ENCODE results near the gene EFCAB9.
"Not testable (repeated sequence)": the region's sequence is repeated elsewhere in the genome, so short reads cannot be mapped to it uniquely, and the experiment has no call there.

The EFCAB9 gene

GRCh38 chr5:172194985-172195774 is 1.2 kb downstream of the EFCAB9 start:
- no peak for TF ChIP-seq CTCF (IDR thresholded peaks at IDR 0.05; ENCODE audit: low read depth, low read length)
- no peak overlapping the region for H3K4me3 ChIP-seq (replicated peaks in 1 of 2; ENCODE audit: low read depth in 2 of 2, low read length in 2 of 2)
- DNase-seq (ENCODE audit: low read depth in 2 of 2): no peak

- not testable (repeated sequence) for H3K4me3 ChIP-seq (replicated peaks in 1 of 2; ENCODE audit: low read depth in 2 of 2, low read length in 2 of 2); DNase-seq (ENCODE audit: low read depth in 2 of 2)
Measured at GRCh38 chr5:172197775-172198174, 3.8 kb downstream of the EFCAB9 start.

GRCh38 chr5:172199446-172199845 is 5.5 kb downstream of the EFCAB9 start:
- TF ChIP-seq CTCF (IDR thresholded peaks at IDR 0.05; ENCODE audit: low read depth, low read length): no peak
- no peak overlapping the region for H3K4me3 ChIP-seq (replicated peaks in 1 of 2; ENCODE audit: low read depth in 2 of 2, low read length in 2 of 2)
- no peak for DNase-seq (ENCODE audit: low read depth in 2 of 2)

- no peak for TF ChIP-seq CTCF (IDR thresholded peaks at IDR 0.05; ENCODE audit: low read depth, low read length)
- H3K4me3 ChIP-seq (replicated peaks in 1 of 2; ENCODE audit: low read depth in 2 of 2, low read length in 2 of 2): no peak overlapping the region
Measured at GRCh38 chr5:172200476-172200875, 6.5 kb downstream of the EFCAB9 start.

GRCh38 chr5:172205984-172206383 is 12.0 kb downstream of the EFCAB9 start:
- H3K4me3 ChIP-seq (replicated peaks in 1 of 2; ENCODE audit: low read depth in 2 of 2, low read length in 2 of 2); DNase-seq (ENCODE audit: low read depth in 2 of 2): not testable (repeated sequence)

More at GRCh38 chr5:172200476-172200875, 6.5 kb downstream of the EFCAB9 start:
- DNase-seq (ENCODE audit: low read depth in 2 of 2): no peak

GRCh38 chr5:172207511-172207910 is 13.5 kb downstream of the EFCAB9 start:
- DNase-seq (ENCODE audit: low read depth in 2 of 2): no peak
- no peak overlapping the region for H3K4me3 ChIP-seq (replicated peaks in 1 of 2; ENCODE audit: low read depth in 2 of 2, low read length in 2 of 2)
- no peak for TF ChIP-seq CTCF (IDR thresholded peaks at IDR 0.05; ENCODE audit: low read depth, low read length)

GRCh38 chr5:172209714-172210113 is 15.7 kb downstream of the EFCAB9 start:
- no peak overlapping the region for H3K4me3 ChIP-seq (replicated peaks in 1 of 2; ENCODE audit: low read depth in 2 of 2, low read length in 2 of 2)
- no peak for DNase-seq (ENCODE audit: low read depth in 2 of 2)
- no peak for TF ChIP-seq CTCF (IDR thresholded peaks at IDR 0.05; ENCODE audit: low read depth, low read length)

GRCh38 chr5:172211676-172212075 is 17.7 kb downstream of the EFCAB9 start:
- no peak overlapping the region for H3K4me3 ChIP-seq (replicated peaks in 1 of 2; ENCODE audit: low read depth in 2 of 2, low read length in 2 of 2)
- no peak for TF ChIP-seq CTCF (IDR thresholded peaks at IDR 0.05; ENCODE audit: low read depth, low read length)
- no peak for DNase-seq (ENCODE audit: low read depth in 2 of 2)

Data from cardiac fibroblast (primary cell).